Measurements from ENCODE around the gene PRXL2C.

DNA sequence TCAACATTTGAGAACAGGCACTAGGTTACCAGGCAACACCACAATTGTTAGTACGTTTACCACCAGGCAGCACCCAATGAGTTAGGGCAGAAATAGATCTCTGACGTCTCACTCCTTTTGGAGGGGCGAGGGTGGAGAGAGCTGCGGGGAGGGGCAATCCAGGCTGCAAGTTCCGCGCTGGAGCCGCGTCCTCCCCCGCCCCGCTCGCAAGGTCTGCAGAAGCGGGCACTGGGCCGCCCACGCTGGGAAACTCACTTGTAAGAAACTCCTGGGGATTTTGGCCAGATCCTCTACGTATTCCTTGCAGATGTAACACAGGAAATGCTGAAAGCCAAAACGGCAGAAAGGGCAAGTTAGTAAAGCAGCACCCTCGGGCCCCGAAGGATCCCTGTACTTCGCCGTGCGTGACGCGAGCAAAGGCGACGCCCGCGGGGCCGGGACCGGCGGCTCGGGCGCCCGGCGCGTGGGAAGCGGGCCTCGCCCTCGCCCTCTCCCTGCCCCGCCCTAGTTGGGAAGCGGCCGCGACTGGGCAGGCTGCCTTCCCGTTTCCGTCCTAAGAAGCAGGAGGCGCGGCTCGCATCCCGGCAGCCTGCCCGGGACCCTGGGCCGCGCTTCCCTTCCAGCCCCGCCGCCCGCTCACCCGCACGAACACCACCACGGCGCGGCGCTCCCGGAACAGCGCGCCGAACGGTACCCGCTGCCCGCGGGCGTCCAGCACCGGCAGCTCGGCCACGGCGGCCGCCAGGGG lies 493 bp downstream of the PRXL2C start:
- TF ChIP-seq GATA2 (IDR thresholded peaks at IDR 0.05; ENCODE audit: low read depth, low read length) (no peak), GATA3 (IDR thresholded peaks at IDR 0.05; ENCODE audit: low read depth, low read length) (no peak)
